Measurements from ENCODE around the gene PPP6R3.

PPP6R3 gene

GRCh38 chr11:68560216-68560615 is 99.7 kb downstream of the PPP6R3 start:
- DNase-seq (ENCODE audit: low read depth) = no peak

GRCh38 chr11:68563454-68563853 is 102.9 kb downstream of the PPP6R3 start:
- no peak for DNase-seq (ENCODE audit: low read depth)

- no peak for DNase-seq (ENCODE audit: low read depth)
Measured at GRCh38 chr11:68564261-68564660, 103.7 kb downstream of the PPP6R3 start.

- no peak for DNase-seq (ENCODE audit: low read depth)
Measured at GRCh38 chr11:68565768-68566167, 105.2 kb downstream of the PPP6R3 start.

- DNase-seq (ENCODE audit: low read depth) = no peak
Measured at GRCh38 chr11:68567553-68567952, 107.0 kb downstream of the PPP6R3 start.

GRCh38 chr11:68569357-68569756 is 108.8 kb downstream of the PPP6R3 start:
- DNase-seq (ENCODE audit: low read depth) = no peak

- DNase-seq (ENCODE audit: low read depth) = no peak
Measured at GRCh38 chr11:68570691-68571090, 110.1 kb downstream of the PPP6R3 start.

- no peak for DNase-seq (ENCODE audit: low read depth)
Measured at GRCh38 chr11:68574308-68574707, 113.8 kb downstream of the PPP6R3 start.

GRCh38 chr11:68575025-68575665 is 114.6 kb downstream of the PPP6R3 start:
- no peak for DNase-seq (ENCODE audit: low read depth)

- DNase-seq (ENCODE audit: low read depth) = no peak
Measured at GRCh38 chr11:68579455-68579854, 118.9 kb downstream of the PPP6R3 start.

- no peak for DNase-seq (ENCODE audit: low read depth)
Measured at GRCh38 chr11:68581439-68581838, 120.9 kb downstream of the PPP6R3 start.

- no peak for DNase-seq (ENCODE audit: low read depth)
Measured at GRCh38 chr11:68581901-68582300, 121.3 kb downstream of the PPP6R3 start.

GRCh38 chr11:68582416-68583040 is 122.0 kb downstream of the PPP6R3 start:
- no peak for DNase-seq (ENCODE audit: low read depth)

GRCh38 chr11:68583041-68583446 is 122.5 kb downstream of the PPP6R3 start:
- DNase-seq (ENCODE audit: low read depth) = no peak

GRCh38 chr11:68584097-68584496 is 123.5 kb downstream of the PPP6R3 start:
- DNase-seq (ENCODE audit: low read depth) = peak; percentile 16

GRCh38 chr11:68584991-68585524 is 124.5 kb downstream of the PPP6R3 start:
- DNase-seq (ENCODE audit: low read depth) = no peak

- no peak for DNase-seq (ENCODE audit: low read depth)
Measured at GRCh38 chr11:68589547-68590216, 129.1 kb downstream of the PPP6R3 start.

GRCh38 chr11:68591719-68592118 is 131.2 kb downstream of the PPP6R3 start:
- no peak for DNase-seq (ENCODE audit: low read depth)

GRCh38 chr11:68593441-68593840 is 132.9 kb downstream of the PPP6R3 start:
- no peak for DNase-seq (ENCODE audit: low read depth)

GRCh38 chr11:68594123-68594522 is 133.6 kb downstream of the PPP6R3 start:
- DNase-seq (ENCODE audit: low read depth) = no peak

- no peak for DNase-seq (ENCODE audit: low read depth)
Measured at GRCh38 chr11:68596231-68596630, 135.7 kb downstream of the PPP6R3 start.

GRCh38 chr11:68598816-68599653 is 138.5 kb downstream of the PPP6R3 start:
- DNase-seq (ENCODE audit: low read depth) = no peak
